CD4-positive, alpha-beta T cell (primary cell): ENCODE data around the gene NME2. TPM values are rescaled to one million over a fixed set of nuclear protein-coding genes. Genes with fewer than 3 reads are reported as not detected.

Experiments used
- ATAC-seq: fragments of 200-7000 bp; cut with Tn5 transposase; one replicate; pipeline ENCODE4 v1.10.0; 2022; ENCODE audit warnings: mild to moderate bottlenecking; ENCODE audit not compliant: poor library complexity
- CTCF ChIA-PET: fragments of 350-600 bp; sonication (Branson Sonifier 250); formaldehyde crosslinking; loops from one replicate; lab custom pipeline; 2021; ENCODE audit warnings: antibody characterized with exemption, inconsistent platforms; lab: Charles Lee
- POLR2A ChIA-PET: fragments of 350-600 bp; sonication (Branson Sonifier 250); formaldehyde crosslinking; loops from one replicate; lab custom pipeline; 2021; ENCODE audit warnings: antibody characterized with exemption, inconsistent platforms; lab: Charles Lee
- DNase-seq, 14 experiments: peaks; one replicate each; pipeline ENCODE4 v3.0.0-alpha.2; 2013 to 2020; ENCODE audit warnings: mixed read lengths in 2 of 14
- H3K27ac ChIP-seq, 2 donors: one replicate each; pipeline versions ENCODE4 v1.5.1 to v1.7.0; 2013; ENCODE audit warnings: low read length in 2 of 2, low read depth in 1 of 2, mild to moderate bottlenecking in 1 of 2
- H3K27me3 ChIP-seq, 2 experiments: 1 replicate in 1 of 2; 2 replicates in 1 of 2; pipeline versions ENCODE4 v1.6.1 to v1.7.0; 2013; ENCODE audit warnings: low read length in 2 of 2, control low read depth in 1 of 2, mild to moderate bottlenecking in 1 of 2, moderate library complexity in 1 of 2; ENCODE audit not compliant: insufficient read depth in 2 of 2, control insufficient read depth in 1 of 2
- H3K36me3 ChIP-seq: one replicate; pipeline ENCODE4 v1.6.1; 2013; ENCODE audit warnings: low read length, control low read depth; ENCODE audit not compliant: insufficient read depth
- H3K4me1 ChIP-seq: one replicate; pipeline ENCODE4 v1.6.1; 2013; ENCODE audit warnings: low read length, control low read depth; ENCODE audit not compliant: insufficient read depth
- H3K4me3 ChIP-seq: one replicate; pipeline ENCODE4 v1.5.1; 2013; ENCODE audit warnings: mild to moderate bottlenecking, low read length, moderate library complexity
- H3K9me3 ChIP-seq, 2 experiments: 1 replicate in 1 of 2; 2 replicates in 1 of 2; pipeline versions ENCODE4 v1.6.1 to v1.7.0; 2013; ENCODE audit warnings: low read length in 2 of 2, mild to moderate bottlenecking in 2 of 2, control low read depth in 1 of 2, moderate library complexity in 1 of 2; ENCODE audit not compliant: control insufficient read depth in 1 of 2, insufficient read depth in 1 of 2
- H3K27ac Mint-ChIP-seq: one replicate; pipeline ENCODE4 v1.8.0; 2020; ENCODE audit warnings: mixed read lengths
- H3K27me3 Mint-ChIP-seq: one replicate; pipeline ENCODE4 v1.8.0; 2021; ENCODE audit warnings: mixed read lengths
- H3K36me3 Mint-ChIP-seq: one replicate; pipeline ENCODE4 v1.8.0; 2021; ENCODE audit warnings: low read depth, mixed read lengths
- H3K4me1 Mint-ChIP-seq: one replicate; pipeline ENCODE4 v1.8.0; 2021; ENCODE audit warnings: low read depth, mixed read lengths
- H3K4me3 Mint-ChIP-seq: one replicate; pipeline ENCODE4 v1.8.0; 2020; ENCODE audit warnings: mild to moderate bottlenecking, mixed read lengths
- H3K9me3 Mint-ChIP-seq: one replicate; pipeline ENCODE4 v1.8.0; 2020; ENCODE audit warnings: mixed read lengths
- CTCF ChIP-seq: fragments of 200-600 bp; IDR thresholded peaks from one replicate; pipeline ENCODE4 v1.8.0; 2022; ENCODE audit warnings: antibody characterized with exemption, mild to moderate bottlenecking
- intact Hi-C, 2 experiments: fragments of 100-400 bp; cut with DNase I in 1 of 2; cut with micrococcal nuclease in 1 of 2; formaldehyde crosslinking; loops; one replicate each; pipeline versions ENCODE4 v1.15.1 to v1.9.0; 2023 to 2025; cut with DNase I, micrococcal nuclease
- polyA plus RNA-seq, 2 donors: library from polyadenylated mRNA; unstranded; fragments of 120-200 nt; gene quantifications; one replicate each; pipeline ENCODE4 v1.2.1, GENCODE V29; 2013
- total RNA-seq, 174 experiments: library from RNA in 2 of 174; stranded (reverse) in 2 of 174; gene quantifications; one replicate each; pipeline ENCODE4 v1.2.3 and lab custom pipeline; 2021 to 2026

NME2 gene
- total RNA-seq = 100 to 1,000 TPM; 135 to 138 TPM
- 290 TPM for polyA plus RNA-seq (2013, experiment 1 of 2)
- polyA plus RNA-seq (2013, experiment 2 of 2) = 301 TPM
- total RNA-seq (lab: John Stamatoyannopoulos, UW) = 0.06 to 15.2 (median 1.9) reads per million in 172 experiments

GRCh38 chr17:51166198-51166986 is at the start of gene NME2:
Gene NME2 (plus strand): TSS chr17:51166411. CDS start chr17:51166831, 420 bp downstream.
- ATAC-seq (peak; percentile 69), DNase-seq (peak; percentile 24 to 83 (median 50))
- no peaks in the 10 kb centered on the region for H3K27me3 Mint-ChIP-seq
- peak within 1 kb of the TSS; percentile 95 for H3K4me3 Mint-ChIP-seq
- H3K36me3 Mint-ChIP-seq = peaks cover 54% of the 10 kb centered on the region
- intact Hi-C loops = loop anchor here (5.0 kb wide), 4 partner anchors 91 to 459 kb away; partner anchors contain the start of genes ANKRD40 (in 1 of the 2), MBTD1 (in 1 of the 2) and UTP18 (in 1 of the 2)
- POLR2A ChIA-PET = interaction anchor here (0.9 to 2.1 kb wide), 8 partner anchors 12 to 384 kb away, joined by 3 to 16 read pairs (median 4); partner anchors contain the start of genes NME1, SPAG9 and TOB1
- Histone ChIP-seq H3K27me3 (no peaks in the 10 kb centered on the region), H3K4me1 (peaks cover 20% of the 10 kb centered on the region), H3K4me3 (peak within 1 kb of the TSS; percentile 76), H3K36me3 (peaks cover 33% of the 10 kb centered on the region), H3K9me3 (no peaks in the 10 kb centered on the region), H3K27ac (peak within 1 kb of the TSS; percentile 50 to 70)
- peaks cover 20% of the 10 kb centered on the region for H3K4me1 Mint-ChIP-seq
- H3K9me3 Mint-ChIP-seq = no peaks in the 10 kb centered on the region
- TF ChIP-seq CTCF = no peak
- peak within 1 kb of the TSS; percentile 93 for H3K27ac Mint-ChIP-seq
- CTCF ChIA-PET = interaction anchor here (1.2 to 1.6 kb wide), 2 partner anchors 12 to 13 kb away, joined by 3 to 5 read pairs; partner anchors contain the start of gene NME1

GRCh38 chr17:51118330-51119195 is 47.6 kb upstream of the NME2 start:
- H3K9me3 Mint-ChIP-seq = no peaks in the 10 kb centered on the region
- peak overlapping the region; percentile 94 for H3K27ac Mint-ChIP-seq
- no peak for TF ChIP-seq CTCF
- intact Hi-C loops = loop anchor here (1.0 to 2.0 kb wide), 2 partner anchors 20 to 22 kb away; no protein-coding TSS in a partner anchor
- no peaks in the 10 kb centered on the region for H3K27me3 Mint-ChIP-seq
- Histone ChIP-seq H3K9me3 (no peaks in the 10 kb centered on the region), H3K4me3 (peak overlapping the region; percentile 96), H3K27me3 (no peaks in the 10 kb centered on the region), H3K4me1 (peaks cover 46% of the 10 kb centered on the region), H3K27ac (no peak overlapping the region), H3K36me3 (no peaks in the 10 kb centered on the region)
- ChIA-PET CTCF (interaction anchor here (0.7 to 6.0 kb wide), 3 partner anchors 34 to 1031 kb away, joined by 4 to 43 read pairs (median 4); partner anchors contain the start of gene NME1), POLR2A (interaction anchor here (1.0 to 4.1 kb wide), 3 partner anchors 35 to 252 kb away, joined by 3 to 40 read pairs (median 32); partner anchors contain the start of genes NME1, NME2 and TOB1)
- peaks cover 67% of the 10 kb centered on the region for H3K4me1 Mint-ChIP-seq
- ATAC-seq (no peak), DNase-seq (peak in 2 of 14 experiments; percentile 27 to 29)
- peak overlapping the region; percentile 96 for H3K4me3 Mint-ChIP-seq
- peaks cover 5% of the 10 kb centered on the region for H3K36me3 Mint-ChIP-seq
